ENCODE data around the gene DLG1.
A peak's percentile ranks its signal among the peaks of the same experiment; 100 is the strongest.

DLG1 gene

DNA sequence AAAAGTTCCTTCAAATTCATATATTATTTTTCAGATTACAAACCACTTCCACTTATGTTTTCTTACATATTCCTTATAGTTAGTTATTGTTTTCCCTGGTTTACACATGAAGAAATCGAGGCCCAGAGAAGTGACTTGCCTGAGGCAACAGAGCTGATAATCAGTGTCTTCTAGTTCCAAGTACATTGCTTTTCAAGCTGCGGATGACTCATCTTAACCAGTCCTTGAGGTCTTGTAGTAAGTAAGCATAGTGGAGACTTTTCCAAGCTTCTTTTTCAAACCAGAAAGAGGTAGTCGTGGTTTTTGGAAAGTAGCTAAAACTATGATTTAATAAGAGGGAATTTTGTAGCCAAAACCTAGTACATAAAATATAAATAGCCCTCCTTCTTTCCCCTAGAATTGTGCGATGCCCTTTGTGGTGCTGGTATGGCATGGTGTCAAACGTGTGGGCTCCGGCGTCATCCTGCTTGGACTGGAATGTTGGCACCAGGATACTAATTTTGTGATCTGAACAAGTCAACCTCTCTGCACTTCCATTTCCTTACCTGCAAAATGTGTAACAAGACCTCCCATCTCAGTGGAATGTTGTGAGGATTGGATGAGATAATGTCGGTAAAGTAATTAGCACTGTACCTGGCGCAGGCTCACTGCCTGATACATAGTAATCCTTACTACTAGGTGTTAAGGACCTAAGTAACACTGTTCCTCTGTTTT is 19.0 kb upstream of the DLG1 start:
- DNase-seq (ENCODE audit: low read depth in 2 of 2) = no peak

DNA sequence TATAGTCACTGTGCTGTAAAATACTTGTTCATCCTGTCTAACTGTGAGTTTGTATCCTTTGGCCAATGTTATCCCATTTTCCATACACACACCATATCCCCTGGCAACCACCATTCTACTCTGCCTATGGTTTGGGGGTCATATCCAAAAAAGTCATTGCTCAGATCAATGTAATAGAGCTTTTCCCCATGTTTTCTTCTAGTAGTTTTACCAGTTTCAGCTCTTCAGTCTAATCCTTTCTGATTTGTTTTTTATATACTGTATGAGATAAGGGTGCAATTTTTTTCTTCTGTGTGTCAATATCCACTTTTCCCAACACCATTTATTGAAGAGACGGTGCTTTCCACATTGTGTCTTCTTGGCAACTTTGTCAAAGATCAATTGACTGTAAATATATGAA is 14.0 kb upstream of the DLG1 start:
- no peak for DNase-seq (ENCODE audit: low read depth in 2 of 2)

DNA sequence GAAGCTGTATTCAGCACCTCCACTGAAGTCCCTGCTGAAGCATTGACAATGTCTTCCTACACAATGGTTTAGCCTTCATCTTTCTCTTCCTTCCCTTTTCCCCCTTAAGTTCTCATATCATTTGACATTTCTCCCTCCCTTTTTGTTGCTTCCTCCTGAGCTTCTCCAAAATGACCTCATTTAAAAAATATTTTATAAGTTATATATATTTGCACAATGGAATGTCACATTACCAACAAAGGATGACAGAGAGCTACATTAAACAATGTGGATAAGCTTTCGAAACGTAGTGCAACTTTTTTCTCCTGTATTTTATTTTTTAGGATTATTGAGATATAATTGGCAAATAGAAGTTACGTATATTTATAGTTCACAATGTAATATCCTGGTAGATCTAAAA is 13.2 kb upstream of the DLG1 start:
- DNase-seq (ENCODE audit: low read depth in 2 of 2) = no peak

DNA sequence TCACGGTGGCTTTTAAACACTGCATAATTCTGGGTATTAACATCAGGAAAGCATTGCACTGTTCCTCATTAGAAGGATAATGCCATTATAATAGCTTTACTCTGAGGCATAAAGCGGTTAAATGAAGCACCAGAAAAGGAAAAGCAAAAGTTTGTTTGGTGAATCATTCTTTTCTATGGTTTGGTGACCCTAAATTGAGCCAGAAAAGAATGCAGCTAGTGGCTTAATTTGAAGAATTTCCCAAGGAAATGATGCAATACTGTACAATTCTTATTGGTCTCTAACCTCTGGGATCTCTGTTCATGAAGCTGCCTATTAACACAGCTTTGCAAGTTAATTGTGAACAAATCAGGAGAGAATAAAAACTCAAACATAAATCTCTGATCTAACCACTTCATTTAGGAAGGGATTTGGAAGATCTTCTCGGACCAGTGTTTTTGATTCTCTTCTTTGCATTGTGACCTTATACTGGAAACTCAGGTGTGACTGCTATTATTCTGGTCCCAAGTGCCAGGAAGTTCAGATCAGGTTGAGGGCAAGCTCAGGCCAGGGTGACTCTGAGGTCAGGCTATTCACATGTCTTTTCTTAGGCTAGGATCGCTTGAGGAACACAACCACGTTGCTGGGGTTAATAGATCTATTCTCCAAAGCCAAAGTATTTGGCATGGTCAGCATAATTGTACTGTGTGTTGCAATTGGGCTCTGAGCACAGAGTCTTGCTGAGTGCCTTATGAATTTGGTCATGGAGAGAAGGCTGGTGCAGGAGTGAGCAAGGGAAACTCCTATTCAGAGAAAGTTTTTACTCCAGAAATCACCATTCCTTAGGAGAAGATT is 11.3 kb upstream of the DLG1 start:
- no peak for DNase-seq (ENCODE audit: low read depth in 2 of 2)

DNA sequence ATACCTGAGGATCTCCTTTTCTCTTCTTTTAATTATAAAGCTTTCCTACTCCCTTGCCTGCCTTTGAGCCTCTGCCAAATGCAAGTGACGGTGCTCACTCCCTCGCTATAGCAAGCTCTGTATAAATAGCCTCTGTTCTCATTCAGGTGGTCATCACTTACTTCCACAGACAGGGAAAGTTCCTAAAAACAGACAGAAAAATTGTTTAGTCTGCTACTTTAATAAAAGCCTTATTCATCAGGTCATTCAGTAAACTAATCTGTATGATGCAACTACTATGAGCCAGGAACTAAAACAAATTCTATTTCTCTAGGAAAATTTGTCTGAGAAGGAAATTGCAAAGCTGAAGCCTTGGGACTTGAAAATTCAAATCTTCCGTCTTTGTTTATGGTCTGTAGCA is 10.2 kb upstream of the DLG1 start:
- no peak for DNase-seq (ENCODE audit: low read depth in 2 of 2)

DNA sequence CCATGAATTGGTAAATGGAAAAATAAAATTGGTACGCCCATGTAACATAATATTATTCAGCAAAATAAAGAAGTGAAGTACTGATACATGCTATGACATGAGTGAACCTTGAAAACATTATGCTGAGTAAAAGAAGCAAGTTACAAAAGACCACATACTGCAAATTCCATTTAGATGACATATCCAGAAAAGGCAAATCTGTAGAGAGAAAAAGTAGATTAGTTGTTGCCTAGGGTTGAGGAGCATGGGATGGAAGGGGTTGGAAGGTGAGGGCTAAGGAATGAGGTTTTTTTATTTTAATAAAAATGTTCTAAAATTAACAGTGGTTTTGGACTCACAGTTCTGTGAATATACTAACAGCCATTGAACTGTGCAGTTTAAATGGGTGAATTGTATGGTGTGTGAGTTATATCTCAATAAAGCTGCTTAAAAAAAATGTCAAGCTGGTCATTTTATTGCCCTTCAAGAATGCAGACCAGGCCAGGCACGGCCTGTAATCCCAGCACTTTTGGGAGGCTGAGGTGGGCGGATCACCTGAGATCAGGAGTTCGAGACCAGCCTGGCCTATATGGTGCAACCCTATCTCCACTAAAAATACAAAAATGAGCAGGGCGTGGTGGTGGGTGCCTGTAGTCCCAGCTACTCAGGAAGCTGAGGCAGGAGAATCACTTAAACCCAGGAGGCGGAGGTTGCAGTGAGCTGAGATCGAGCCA is 8.1 kb upstream of the DLG1 start:
- no peak for DNase-seq (ENCODE audit: low read depth in 2 of 2)

DNA sequence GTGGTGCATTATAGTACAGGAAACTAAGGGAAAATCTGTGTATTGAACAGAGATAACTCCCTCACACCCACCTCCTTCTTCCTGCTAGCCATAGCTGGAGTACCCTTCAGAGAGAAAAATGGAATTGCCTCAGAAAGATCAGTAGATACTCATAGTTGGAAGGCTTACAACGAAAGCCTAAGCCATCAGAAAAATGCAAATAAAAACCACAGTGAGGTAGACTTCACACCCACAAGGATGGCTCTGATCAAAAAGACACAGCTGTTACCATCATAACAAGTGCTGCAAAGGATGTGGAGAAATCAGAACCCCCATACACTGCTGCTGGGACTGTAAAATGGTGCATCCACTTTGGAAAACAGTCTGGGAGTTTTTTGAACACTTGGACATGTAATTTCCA is 7.4 kb upstream of the DLG1 start:
- DNase-seq (ENCODE audit: low read depth in 2 of 2) = no peak

DNA sequence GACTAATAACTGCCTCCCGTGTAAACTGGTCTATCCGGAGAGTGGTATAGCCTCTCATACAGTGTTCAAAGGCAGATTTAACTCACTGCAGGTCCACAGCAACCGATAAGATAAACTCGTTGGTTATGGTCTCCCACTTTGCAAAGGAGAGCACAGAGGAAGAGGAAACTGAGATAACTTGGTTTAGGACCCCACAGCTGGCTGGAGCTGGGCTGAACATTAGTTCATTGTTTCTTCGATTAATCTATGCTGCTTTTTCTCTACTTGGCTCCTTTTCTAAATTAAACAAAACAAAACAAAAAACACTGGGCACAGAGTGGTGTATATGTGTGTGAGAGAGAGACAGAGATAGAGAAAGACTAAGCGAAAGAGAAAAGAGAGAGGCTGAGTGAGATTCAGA is 5.0 kb upstream of the DLG1 start:
- DNase-seq (ENCODE audit: low read depth in 2 of 2) = no peak

DNA sequence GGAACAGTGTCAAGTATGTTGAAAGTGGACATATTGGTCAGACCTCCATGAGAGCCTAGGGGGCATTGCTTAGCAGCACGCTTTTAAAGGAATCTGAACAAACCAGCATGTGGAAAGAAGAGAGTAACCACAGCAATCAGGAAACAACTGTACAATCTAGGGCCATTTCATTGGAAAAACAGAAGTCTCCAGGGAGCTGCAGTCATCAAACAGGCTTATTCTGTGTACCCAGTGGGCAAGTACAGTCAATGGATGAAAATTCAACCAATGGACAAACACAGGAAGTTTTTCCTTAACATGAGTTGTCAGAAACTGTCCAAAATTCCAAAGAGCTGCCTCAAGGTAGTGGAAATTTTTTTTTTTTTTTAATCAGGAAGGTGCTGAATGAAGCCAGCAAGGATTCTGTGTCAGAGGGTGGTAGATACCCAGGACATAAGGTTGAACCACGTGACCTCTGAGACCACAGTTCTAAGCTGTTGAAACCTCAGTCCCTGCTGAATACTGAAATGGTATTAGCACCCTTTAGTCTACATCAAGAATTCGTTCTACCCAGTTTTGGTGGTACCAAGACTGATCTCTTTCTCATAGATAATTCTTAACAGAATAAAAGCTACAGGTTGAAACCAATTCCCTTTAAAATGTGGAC is 4.4 kb upstream of the DLG1 start:
- DNase-seq (ENCODE audit: low read depth in 2 of 2) = no peak

DNA sequence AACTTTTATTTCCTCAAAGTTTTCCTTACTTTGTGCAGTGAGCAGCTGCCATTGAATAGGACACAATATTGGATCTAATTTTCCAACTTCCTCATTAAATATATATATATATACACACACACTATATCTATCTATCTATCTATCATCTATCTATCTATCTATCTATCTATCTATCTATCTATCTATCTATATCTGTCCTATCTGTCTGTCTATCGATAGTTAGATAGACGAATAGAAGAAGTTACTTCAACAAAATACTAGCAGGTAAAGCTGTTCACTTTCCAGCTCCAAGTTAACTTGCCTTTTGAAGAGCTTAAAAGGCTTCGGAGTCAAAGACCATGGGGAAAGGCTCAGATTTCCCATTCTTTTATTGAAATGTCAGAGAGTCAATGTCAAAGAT is 3.6 kb upstream of the DLG1 start:
- DNase-seq (ENCODE audit: low read depth in 2 of 2) = no peak

DNA sequence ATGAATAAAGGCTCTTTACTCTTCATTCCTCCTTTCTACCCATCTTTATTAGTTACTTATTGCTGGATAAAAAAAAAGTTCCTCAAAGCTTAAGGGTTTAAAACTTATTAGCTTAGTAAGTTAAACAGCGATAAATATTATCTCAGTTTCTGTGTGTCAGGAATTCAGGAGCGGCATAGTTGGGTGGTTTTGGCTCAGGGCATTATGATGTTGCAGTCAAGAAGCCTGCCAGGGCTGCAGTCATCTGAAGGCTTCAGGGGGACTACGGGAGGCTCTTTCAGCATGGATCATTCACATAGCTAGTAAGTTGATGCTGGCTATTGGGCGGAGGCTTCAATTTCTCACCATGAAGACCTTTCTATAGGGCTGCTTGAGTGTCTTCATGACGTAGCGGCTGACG is 1.9 kb upstream of the DLG1 start:
- DNase-seq (ENCODE audit: low read depth in 2 of 2) = no peak

DNA sequence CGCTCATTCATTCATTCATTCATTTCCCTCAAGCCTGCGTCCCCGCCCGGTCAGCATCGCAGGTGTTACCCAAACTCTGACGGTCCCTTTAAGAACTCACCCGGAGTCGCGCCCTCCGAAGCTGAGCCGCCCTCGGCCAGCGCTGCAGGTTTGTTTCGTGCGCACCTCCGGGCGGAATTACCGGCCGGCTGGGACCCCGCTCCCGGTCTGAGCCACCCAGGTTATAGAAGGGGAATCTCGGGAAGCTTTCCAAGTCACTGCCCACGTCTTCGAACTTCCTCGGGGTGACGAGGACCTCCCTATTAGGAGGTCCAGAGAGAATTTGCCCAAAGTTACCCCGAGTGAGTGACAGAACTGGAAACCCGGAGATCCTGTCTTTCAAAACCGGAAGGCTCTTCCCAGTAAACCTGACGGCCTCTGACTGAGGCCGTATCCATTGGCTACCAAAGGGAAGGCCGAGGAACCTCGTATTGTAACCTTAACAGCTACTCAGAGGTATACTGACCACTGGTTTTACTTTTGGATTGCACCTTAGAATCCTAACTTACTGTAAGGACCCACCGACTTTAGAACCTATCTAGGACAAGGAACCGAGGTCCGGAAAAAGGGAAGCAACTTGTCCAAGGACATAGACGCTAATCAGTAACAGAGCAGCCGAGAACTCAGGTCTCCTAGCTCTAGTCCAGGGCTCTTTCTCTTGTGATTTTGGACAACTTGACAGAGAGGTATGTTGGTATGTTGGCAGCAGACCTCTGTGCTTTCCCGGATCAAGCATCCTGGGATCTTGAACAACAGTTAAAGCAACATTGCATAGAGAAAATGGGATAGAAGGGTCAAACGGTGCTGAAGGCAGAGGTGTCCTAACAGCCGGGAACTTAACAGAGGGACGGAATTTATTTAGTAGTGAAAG is 788 bp upstream of the DLG1 start:
- peak; percentile 15 to 21 for DNase-seq (ENCODE audit: low read depth in 2 of 2)

DNA sequence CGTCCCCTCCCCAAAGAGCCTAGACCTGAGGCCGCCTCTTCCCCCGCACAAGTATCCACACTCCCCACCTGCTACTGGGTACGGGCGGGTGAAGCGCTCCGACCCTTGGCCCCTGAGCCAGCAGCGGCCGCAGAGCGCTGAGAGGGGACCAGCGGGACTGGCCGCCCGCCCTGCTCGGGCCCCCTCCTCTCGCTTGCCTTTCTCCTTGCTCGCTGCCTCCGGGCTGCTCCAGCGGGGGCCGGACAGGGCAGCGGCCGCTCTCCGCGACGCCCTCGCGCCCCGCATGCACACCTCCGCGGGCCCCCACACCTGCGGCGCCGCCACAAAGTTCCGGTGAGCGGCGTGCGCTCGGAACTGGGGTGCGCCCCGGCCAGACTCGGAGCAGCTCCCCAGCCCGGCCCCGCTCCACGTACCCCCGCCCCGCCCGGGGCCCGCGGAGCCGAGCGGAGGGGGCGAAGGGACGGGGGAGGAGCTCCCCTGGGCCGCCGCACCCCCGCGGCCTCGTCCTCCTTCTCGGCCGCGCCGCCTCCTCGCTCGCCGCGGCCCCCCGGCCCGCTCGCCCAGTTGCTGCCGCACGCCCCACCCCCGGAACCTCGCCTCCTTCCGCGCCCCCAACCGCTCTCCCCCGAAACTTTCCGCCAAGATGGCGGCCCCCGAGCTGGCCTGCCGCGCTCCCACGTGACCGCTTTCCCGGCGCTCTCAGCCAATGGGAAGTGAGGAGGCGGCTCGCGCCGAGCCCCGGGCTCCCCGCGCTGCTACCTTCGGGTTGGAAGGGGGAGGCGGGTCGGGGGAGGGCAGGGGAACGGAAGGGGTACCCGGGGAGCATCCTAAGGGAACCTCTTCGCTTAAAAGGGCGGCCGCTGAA is 704 bp downstream of the DLG1 start:
- DNase-seq (ENCODE audit: low read depth in 2 of 2) = peak; percentile 85 to 87

DNA sequence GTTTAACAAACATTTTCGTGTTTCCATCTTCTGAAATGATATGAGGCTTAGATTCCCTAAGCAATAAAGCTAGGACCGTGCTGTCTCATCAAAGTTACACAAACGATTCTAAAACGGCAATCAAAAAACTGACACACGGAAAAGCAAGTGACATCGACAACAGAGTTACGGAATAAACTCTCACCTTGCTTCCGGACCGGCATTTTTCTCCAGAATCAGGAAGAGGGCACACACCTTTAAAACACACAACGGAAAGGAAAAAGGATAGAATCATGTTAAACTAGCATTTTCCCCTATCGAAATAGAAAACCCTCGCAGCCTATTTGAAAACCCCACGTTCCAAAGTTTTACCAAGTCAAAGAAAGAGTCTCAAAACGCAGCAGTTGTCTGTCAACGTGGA is 1.4 kb downstream of the DLG1 start:
- DNase-seq (ENCODE audit: low read depth in 2 of 2) = no peak

DNA sequence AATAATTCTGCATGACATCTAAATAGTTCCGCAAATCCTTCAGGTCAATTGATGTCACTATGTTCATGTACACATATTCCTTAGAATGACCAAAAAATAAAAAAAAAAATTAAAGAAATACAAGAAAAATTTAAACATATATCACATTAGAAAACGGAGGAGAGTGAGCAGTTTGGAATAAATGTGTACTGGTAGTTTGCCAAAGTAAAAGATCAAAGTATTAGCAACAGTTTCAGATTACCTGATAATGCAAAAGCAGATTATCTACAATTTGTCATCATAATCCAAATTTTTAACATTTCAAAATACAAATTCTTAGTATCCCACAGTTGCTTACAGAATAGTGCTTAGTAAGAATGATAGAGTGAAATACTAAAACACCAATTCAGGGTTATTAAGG is 1.9 kb downstream of the DLG1 start:
- DNase-seq (ENCODE audit: low read depth in 2 of 2) = no peak

DNA sequence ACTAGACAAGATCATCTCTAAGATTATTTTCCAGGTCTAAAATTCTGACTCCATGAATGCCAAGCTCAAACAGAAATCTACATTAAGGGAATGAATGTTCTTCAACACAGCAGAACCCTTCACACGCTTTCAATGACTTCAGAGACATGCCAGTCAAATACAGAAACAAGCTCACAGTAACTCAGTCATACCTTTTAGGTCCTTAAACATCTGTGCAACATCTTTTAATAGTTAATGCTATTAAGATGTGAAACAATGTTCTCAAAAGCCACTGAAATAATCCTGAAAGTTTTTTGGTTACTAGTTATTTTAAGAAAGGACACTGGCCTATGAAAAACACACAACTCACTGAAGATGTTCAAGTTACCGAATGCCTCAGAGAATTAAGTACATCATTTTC is 2.5 kb downstream of the DLG1 start:
- no peak for DNase-seq (ENCODE audit: low read depth in 2 of 2)

DNA sequence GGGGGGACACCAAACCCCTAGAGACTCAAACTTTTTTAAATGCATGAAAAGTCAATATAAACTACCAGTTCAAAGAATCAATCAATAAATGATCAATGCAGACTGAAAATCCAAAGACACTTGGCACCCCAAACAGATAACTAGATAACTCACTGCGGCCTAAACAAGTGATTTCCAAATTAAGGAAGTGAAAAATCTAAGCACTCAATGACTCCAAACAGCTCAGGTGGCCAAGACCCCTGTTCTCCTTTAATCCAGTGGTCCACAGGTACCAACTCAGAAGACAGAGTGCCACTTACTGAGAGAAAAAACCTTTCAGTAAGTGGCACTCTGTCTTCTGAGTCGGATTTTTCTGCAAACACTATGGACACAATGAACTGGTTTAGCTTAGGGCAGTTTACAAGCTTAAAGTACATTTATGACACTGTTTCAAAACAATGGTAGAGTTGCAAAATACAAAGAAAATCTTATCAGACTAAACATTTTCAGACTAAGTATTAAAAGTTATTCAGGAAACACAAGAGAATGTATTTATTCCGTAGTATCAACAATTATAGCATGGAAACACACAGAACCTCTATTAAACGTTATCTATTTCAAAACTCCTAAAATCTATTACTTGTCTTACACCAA is 4.7 kb downstream of the DLG1 start:
- DNase-seq (ENCODE audit: low read depth in 2 of 2) = no peak

DNA sequence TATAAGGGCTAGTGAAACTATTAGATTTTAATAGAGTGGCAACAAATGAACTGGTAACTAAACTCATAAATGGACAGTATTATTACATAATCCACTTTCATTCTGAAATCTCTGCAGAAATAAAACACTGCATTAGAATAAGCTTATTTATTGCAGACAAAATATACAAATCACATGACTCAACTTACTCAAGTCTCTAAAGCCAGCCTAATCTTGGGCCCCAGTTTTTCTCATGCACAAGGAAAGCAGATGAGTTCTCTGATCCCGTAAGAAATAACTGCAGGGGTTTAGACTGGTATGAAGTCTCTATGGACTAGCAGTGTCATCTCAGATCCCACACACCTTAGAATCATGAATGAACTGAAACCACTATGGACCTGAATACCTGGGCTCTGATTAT is 5.8 kb downstream of the DLG1 start:
- DNase-seq (ENCODE audit: low read depth in 2 of 2) = no peak

DNA sequence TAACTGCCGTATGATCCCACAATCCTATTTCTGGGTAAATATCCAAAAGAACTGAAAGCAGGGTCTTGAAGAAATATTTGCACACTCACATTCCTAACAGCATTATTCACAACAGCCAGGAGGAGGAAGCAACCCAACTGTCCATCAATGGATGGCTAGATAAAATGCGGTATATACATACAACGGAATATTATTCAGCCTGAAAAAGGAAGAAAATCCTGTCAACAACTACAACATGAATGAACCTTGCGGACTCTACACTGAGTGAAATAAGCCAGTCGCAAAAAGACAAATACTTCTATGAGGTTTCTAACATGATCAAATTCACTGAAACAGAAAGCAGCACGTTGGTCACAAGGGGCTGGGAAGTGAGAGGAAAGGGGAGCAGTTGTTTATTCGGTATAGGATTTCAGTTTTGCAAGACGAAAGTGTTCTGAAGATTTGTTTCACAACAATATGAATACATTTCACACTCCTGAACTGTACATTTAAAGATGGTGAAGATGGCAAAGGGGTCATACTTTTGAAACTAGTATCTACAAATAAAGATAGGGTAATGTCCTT is 6.2 kb downstream of the DLG1 start:
- DNase-seq (ENCODE audit: low read depth in 2 of 2) = no peak

DNA sequence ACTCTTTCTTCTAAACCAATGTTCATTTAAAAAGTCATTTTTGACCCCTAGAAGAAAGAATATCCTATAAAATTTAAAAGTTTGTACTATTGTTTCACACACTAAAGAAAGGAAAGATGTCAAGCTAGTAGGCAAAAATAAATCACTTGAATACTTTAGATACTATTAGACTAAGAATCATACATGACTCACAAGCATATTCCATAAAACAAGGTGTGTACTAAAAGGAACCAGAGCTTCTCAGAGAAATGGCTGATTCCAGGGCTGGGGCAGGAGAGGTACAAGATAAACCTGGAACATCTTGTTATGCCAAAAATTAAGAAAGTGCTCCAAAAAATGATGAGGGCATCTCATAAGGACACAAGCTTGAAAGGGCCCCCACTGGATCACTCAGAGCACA is 8.7 kb downstream of the DLG1 start:
- DNase-seq (ENCODE audit: low read depth in 2 of 2) = no peak

Measured in stimulated activated CD8-positive, alpha-beta memory T cell treated with anti-CD3 and anti-CD28 coated beads, Interleukin-2, amount 100 ng/mL, for 48 hours (primary cell).